Neural cell (in vitro differentiated cells): ENCODE data around the gene PAIP1.

ENCODE experiments used
- CTCF ChIP-seq: fragments of 450-650 bp; IDR thresholded peaks from 2 replicates; pipeline ENCODE4 v1.5.1; 2014; ENCODE audit warnings: antibody characterized with exemption, mild to moderate bottlenecking, moderate library complexity; ENCODE audit not compliant: poor library complexity, severe bottlenecking
- EP300 ChIP-seq: fragments of 450-650 bp; conservative IDR thresholded peaks from 2 replicates; pipeline ENCODE4 v1.6.1; 2014; ENCODE audit warnings: antibody characterized with exemption, mild to moderate bottlenecking, moderate library complexity; ENCODE audit not compliant: poor library complexity, severe bottlenecking
- MXI1 ChIP-seq: fragments of 450-650 bp; conservative IDR thresholded peaks from 2 replicates; pipeline ENCODE4 v1.6.1; 2014; ENCODE audit warnings: antibody characterized with exemption, mild to moderate bottlenecking; ENCODE audit not compliant: poor library complexity, severe bottlenecking
- POLR2AphosphoS5 ChIP-seq: IDR thresholded peaks from 2 replicates; pipeline ENCODE4 v1.6.1; 2012

- TF ChIP-seq CTCF (no peak), MXI1 (no peak), EP300 (no peak), POLR2AphosphoS5 (no peak)
Observed at GRCh38 chr5:43543434-43543833, 13.4 kb downstream of the PAIP1 start.
